GM12872 (cell line): Measurements from ENCODE around the gene ELF1.

Experiments used
- CTCF ChIP-seq: IDR thresholded peaks from 3 replicates; pipeline ENCODE4 v1.5.1; 2011; ENCODE audit warnings: low read depth, mild to moderate bottlenecking, low read length, moderate library complexity; ENCODE audit not compliant: insufficient read depth

Gene ELF1

DNA sequence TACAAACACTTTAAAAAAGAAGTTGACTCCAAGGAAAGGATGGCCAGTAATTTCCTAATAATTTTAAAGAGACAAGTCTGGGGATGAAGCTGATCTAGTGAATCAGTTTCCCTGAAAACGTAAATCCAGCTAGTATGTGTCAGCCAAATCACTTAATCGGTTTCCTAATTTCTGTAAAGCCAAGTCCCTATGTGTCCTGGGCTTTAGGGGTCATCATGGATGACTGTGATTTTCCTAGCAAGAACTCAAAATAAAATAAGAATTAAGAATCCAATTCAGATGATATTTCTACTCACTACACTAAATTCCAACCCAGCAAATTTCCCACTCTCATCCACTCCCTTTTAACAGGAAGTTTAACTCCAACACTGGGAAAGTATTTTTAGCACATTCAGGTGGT, 35.9 kb downstream of the ELF1 start:
- TF ChIP-seq CTCF = no peak

- TF ChIP-seq CTCF = no peak
These were observed 36.3 kb downstream of the ELF1 start for GRCh38 chr13:40982772-40983171.

DNA sequence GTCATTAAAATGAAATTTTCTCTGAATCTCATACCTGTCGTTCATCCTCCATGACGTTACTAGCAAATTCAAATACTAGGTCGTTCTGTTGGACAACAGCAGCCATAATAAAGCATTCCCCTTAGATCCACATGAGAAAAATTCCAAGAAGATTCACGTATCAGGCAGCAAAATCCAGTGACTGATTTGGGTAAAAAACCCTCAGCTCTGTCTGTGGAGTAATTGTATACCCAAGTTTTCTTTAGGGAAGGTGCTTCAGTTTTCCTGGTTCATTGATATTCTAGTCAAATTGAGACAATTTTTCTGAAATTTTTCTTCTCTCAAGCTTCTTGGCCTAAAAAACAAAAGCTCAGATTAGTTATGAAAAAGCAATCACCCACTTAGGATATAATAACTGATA, 37.2 kb downstream of the ELF1 start:
- no peak for TF ChIP-seq CTCF

- no peak for TF ChIP-seq CTCF
These were observed 37.8 kb downstream of the ELF1 start for GRCh38 chr13:40981361-40981760.

GRCh38 chr13:40980461-40980860, 38.7 kb downstream of the ELF1 start:
- no peak for TF ChIP-seq CTCF

- no peak for TF ChIP-seq CTCF
These were observed 39.9 kb downstream of the ELF1 start for GRCh38 chr13:40979232-40979631.

DNA sequence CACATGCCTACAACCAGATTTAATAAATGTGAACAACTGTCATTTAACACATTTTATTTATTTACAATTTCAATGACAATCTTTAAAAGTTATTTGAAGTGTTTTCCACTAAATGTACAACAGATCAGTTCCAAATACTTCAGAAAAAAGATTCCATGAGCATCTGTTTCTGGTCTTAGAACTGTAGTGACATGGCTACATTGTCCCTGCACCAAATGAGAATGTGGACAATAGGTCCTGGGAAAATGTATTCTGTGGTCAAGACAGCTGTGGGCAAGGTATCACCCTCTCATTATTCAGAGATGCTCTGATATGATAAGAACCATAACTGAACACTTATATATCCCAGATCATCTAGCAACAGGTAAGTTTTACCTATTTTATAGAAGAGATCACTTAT, 43.7 kb downstream of the ELF1 start:
- TF ChIP-seq CTCF = no peak
